ENCODE results near the gene CFAP46. TPM values are rescaled to one million over a fixed set of nuclear protein-coding genes. Genes with fewer than 3 reads are reported as not detected.
"Not testable (repeated sequence)": the region's sequence is repeated elsewhere in the genome, so short reads cannot be mapped to it uniquely, and the experiment has no call there.

CFAP46 gene
- total and polyA plus RNA-seq, 2 experiments from 2014 or later, result 0.20 to 0.22 TPM

DNA sequence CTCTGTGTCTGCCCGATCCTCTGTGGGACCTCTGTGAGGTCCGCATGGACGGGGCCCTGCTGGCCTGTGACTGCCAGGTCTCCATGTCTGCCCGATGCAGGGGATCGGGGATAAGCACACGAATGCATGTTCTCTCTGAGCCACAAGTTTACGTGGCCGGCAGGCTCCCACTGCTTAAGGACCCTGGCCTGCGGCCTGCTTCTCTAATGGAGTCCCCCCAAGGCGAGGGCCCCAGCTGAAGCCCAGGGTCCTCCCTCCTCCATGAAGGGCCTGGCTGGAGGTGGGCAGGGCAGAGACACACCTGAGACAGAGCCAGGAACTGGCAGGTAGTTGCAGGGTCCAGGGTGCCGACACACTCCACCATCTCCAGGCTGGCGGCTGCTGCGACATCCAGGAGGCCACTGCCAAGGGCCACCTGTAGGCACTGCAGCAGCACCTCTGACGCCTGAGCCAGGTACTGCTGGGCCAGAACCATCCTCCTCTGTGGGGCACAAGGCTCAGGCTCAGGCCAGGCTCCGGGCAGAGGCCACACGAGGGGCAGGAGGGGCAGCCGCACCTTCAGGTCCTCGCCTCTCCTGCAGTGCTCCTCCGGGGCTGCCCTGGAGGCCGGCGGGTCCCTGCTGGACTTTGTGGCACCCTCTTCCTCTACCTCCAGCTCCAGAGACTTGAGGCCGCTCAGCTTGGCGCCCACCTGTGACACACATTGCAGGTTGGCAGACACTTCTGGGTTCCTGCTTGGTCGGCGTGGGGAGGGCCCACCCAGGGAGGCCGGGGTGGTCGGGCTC is 95.5 kb downstream of the CFAP46 start:
- no peak for DNase-seq
- Histone ChIP-seq H3K9me2 (ENCODE audit: insufficient read depth) (no peaks in the 10 kb centered on the region), H3K4me2 (ENCODE audit: unreplicated experiment) (no peak overlapping the region), H3K36me3 (ENCODE audit: low read depth) (no peaks in the 10 kb centered on the region), H3K79me2 (ENCODE audit: insufficient read depth) (no peaks in the 10 kb centered on the region), H2AFZ (no peak overlapping the region), H3K9ac (no peak overlapping the region), H3K27ac (no peak overlapping the region), H3K27me3 (replicated peaks; ENCODE audit: insufficient read depth) (peaks cover 22% of the 10 kb centered on the region), H3F3A (ENCODE audit: insufficient read depth) (no peaks in the 10 kb centered on the region), H3K4me1 (ENCODE audit: insufficient read depth) (no peaks in the 10 kb centered on the region), H4K20me1 (ENCODE audit: insufficient read depth) (no peaks in the 10 kb centered on the region), H3K9me3 (ENCODE audit: low read depth) (no peaks in the 10 kb centered on the region), H3K4me3 (no peak overlapping the region)
- in situ Hi-C loops (cut with MboI), result no loop called here
- TF ChIP-seq EZH2phosphoT487 (IDR thresholded peaks at IDR 0.05; ENCODE audit: insufficient read depth, low read depth) (no peak), EZH2 (IDR thresholded peaks at IDR 0.05; ENCODE audit: insufficient read depth, poor library complexity, severe bottlenecking) (no peak)
- WGBS, 2 experiments (ENCODE audit: low coverage in 1 of 2, low lambda C conversion rate in 2 of 2, missing lambda C conversion rate in 2 of 2), result 52 to 60% methylated on average over 24 to 27 of the region's 27 CpGs

DNA sequence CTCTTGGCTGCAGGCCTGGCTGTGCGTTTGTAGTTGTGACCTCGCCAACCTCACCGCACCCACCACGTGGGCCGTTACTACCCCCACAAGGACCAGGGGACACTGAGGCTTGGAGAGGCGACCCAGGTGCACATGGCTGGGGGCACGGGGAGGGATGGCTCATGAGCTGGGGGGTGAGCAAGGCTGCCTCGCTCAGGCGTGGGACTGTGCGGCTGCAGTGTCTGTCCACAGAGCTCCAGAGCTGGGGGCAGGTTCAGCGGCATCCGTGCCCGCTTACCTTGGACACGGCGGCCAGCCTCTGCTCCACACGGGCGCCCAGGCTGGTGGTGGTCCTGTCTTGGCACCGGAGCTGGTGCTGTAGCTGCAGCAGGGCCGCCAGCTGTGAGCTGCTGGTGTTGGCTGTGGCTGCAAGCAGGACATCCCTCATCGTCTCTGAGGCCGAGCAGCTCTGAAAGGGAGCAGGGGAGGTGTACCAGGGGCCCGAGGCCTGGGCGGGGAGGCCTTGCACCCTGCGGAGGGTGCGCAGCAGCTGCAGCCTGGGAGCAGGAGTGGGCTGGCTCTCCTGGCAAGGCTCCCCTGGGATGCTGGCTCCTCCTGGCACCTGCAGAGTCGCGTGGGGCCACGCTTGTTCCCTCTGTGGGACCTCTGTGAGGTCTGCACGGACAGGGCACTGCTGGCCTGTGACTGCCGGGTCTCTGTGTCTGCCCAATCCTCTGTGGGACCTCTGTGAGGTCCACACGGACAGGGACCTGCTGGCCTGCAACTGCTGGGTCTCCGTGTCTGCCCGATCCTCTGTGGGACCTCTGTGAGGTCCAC is 96.4 kb downstream of the CFAP46 start:
- Histone ChIP-seq H3K27ac (no peak overlapping the region), H3K9me2 (ENCODE audit: insufficient read depth) (no peaks in the 10 kb centered on the region), H4K20me1 (ENCODE audit: insufficient read depth) (no peaks in the 10 kb centered on the region), H3F3A (ENCODE audit: insufficient read depth) (no peaks in the 10 kb centered on the region), H3K27me3 (replicated peaks; ENCODE audit: insufficient read depth) (peaks cover 25% of the 10 kb centered on the region), H3K9me3 (ENCODE audit: low read depth) (no peaks in the 10 kb centered on the region), H2AFZ (no peak overlapping the region), H3K4me2 (ENCODE audit: unreplicated experiment) (no peak overlapping the region), H3K79me2 (ENCODE audit: insufficient read depth) (no peaks in the 10 kb centered on the region), H3K9ac (no peak overlapping the region), H3K36me3 (ENCODE audit: low read depth) (no peaks in the 10 kb centered on the region), H3K4me1 (ENCODE audit: insufficient read depth) (no peaks in the 10 kb centered on the region), H3K4me3 (no peak overlapping the region)
- TF ChIP-seq EZH2phosphoT487 (IDR thresholded peaks at IDR 0.05; ENCODE audit: insufficient read depth, low read depth), result no peak
- no peak for TF ChIP-seq EZH2 (IDR thresholded peaks at IDR 0.05; ENCODE audit: insufficient read depth, poor library complexity, severe bottlenecking)
- no peak for DNase-seq
- in situ Hi-C loops (cut with MboI), result no loop called here
- 57 to 68% methylated on average over 25 to 28 of the region's 33 CpGs for WGBS, 2 experiments (ENCODE audit: low coverage in 1 of 2, low lambda C conversion rate in 2 of 2, missing lambda C conversion rate in 2 of 2)

DNA sequence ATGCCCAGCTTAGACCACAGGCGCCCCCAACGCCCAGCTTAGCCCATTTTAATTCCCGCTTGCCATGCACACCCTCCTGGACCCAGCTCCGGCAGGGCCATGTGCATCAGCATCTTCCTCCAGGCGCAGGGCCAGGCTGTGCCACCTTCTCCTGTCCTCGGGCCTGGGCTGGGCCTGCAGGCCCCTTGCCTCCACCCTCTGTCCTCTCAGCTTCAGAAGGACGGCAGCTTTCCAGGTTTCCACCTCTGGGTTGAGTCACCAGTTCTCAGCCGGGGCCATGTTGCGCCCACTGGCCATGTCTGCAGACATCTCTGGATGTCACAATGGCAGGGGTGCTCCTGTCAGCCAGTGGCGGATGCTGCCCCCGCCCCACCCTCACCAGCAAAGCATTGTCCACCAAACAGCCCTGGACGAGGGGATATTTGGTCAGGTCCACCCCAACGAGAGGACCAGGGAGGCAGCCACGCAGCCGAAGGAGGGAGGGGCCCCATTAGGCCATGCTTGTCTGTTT is 97.3 kb downstream of the CFAP46 start:
- no peaks in the 10 kb centered on the region for H3F3A ChIP-seq (ENCODE audit: insufficient read depth)
- no peak overlapping the region for H3K27ac ChIP-seq
- H3K79me2 ChIP-seq (ENCODE audit: insufficient read depth), result no peaks in the 10 kb centered on the region
- no peaks in the 10 kb centered on the region for H3K4me1 ChIP-seq (ENCODE audit: insufficient read depth)
- no peaks in the 10 kb centered on the region for H4K20me1 ChIP-seq (ENCODE audit: insufficient read depth)
- no peaks in the 10 kb centered on the region for H3K9me3 ChIP-seq (ENCODE audit: low read depth)
- H3K36me3 ChIP-seq (ENCODE audit: low read depth), result no peaks in the 10 kb centered on the region
- in situ Hi-C loops (cut with MboI), result no loop called here
- peaks cover 34% of the 10 kb centered on the region for H3K27me3 ChIP-seq (replicated peaks; ENCODE audit: insufficient read depth)
- no peak overlapping the region for H3K9ac ChIP-seq
- H2AFZ ChIP-seq, result no peak overlapping the region
- H3K4me3 ChIP-seq, result no peak overlapping the region
- H3K9me2 ChIP-seq (ENCODE audit: insufficient read depth), result no peaks in the 10 kb centered on the region
- whole genome bisulfite sequencing, 2 experiments (ENCODE audit: low coverage in 1 of 2, low lambda C conversion rate in 2 of 2, missing lambda C conversion rate in 2 of 2), result 47 to 58% methylated on average over 15 of the region's 15 CpGs
- no peak for DNase-seq
- H3K4me2 ChIP-seq (ENCODE audit: unreplicated experiment), result no peak overlapping the region
- no peak for TF ChIP-seq EZH2phosphoT487 (IDR thresholded peaks at IDR 0.05; ENCODE audit: insufficient read depth, low read depth)
- TF ChIP-seq EZH2 (IDR thresholded peaks at IDR 0.05; ENCODE audit: insufficient read depth, poor library complexity, severe bottlenecking), result no peak

DNA sequence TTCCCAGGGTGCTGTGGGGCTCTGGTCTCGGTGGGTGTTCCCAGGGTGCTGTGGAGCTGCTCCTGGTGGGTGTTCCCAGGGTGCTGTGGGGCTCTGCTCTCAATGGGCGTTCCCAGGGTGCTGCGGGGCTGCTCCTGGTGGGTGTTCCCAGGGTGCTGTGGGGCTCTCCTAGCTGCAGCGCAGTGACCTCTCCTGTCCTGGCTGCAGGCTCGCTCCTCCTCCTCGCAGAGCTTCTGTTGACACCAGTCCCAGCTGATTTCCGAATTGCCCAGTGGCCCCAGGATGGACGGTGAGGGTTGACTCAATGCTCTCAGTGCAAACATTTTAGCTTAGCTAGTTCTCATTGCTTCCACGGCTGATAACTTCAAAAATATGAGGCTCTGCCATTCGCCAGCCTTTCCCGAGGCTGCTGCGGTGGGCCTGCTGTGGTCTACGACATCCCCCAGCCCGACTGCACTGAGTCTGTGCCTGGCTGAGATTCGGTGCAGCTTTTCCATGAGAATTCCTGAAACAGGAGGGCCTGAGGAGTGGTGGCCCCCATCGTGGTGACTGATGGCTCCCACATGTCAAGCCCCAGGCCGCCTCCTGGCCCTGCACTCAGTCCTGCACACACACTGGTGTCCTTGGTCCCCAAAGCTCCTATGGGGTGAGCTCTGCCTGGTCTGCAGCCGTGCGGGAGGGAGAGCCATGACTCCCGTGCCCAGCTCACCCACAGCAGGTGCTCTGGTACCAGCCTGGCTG is 98.1 kb downstream of the CFAP46 start:
- no peaks in the 10 kb centered on the region for H3K36me3 ChIP-seq (ENCODE audit: low read depth)
- H2AFZ ChIP-seq, result no peak overlapping the region
- H3K9me3 ChIP-seq (ENCODE audit: low read depth), result no peaks in the 10 kb centered on the region
- WGBS, 2 experiments (ENCODE audit: low coverage in 1 of 2, low lambda C conversion rate in 2 of 2, missing lambda C conversion rate in 2 of 2), result 43 to 57% methylated on average over 17 to 19 of the region's 20 CpGs
- no peaks in the 10 kb centered on the region for H3F3A ChIP-seq (ENCODE audit: insufficient read depth)
- H4K20me1 ChIP-seq (ENCODE audit: insufficient read depth), result no peaks in the 10 kb centered on the region
- H3K79me2 ChIP-seq (ENCODE audit: insufficient read depth), result no peaks in the 10 kb centered on the region
- no peak overlapping the region for H3K27ac ChIP-seq
- no peak overlapping the region for H3K4me3 ChIP-seq
- DNase-seq, result no peak
- H3K4me1 ChIP-seq (ENCODE audit: insufficient read depth), result no peaks in the 10 kb centered on the region
- H3K9me2 ChIP-seq (ENCODE audit: insufficient read depth), result no peaks in the 10 kb centered on the region
- H3K9ac ChIP-seq, result no peak overlapping the region
- no peak for TF ChIP-seq EZH2 (IDR thresholded peaks at IDR 0.05; ENCODE audit: insufficient read depth, poor library complexity, severe bottlenecking)
- TF ChIP-seq EZH2phosphoT487 (IDR thresholded peaks at IDR 0.05; ENCODE audit: insufficient read depth, low read depth), result no peak
- no peak overlapping the region for H3K4me2 ChIP-seq (ENCODE audit: unreplicated experiment)
- in situ Hi-C loops (cut with MboI), result no loop called here
- H3K27me3 ChIP-seq (replicated peaks; ENCODE audit: insufficient read depth), result peaks cover 43% of the 10 kb centered on the region

DNA sequence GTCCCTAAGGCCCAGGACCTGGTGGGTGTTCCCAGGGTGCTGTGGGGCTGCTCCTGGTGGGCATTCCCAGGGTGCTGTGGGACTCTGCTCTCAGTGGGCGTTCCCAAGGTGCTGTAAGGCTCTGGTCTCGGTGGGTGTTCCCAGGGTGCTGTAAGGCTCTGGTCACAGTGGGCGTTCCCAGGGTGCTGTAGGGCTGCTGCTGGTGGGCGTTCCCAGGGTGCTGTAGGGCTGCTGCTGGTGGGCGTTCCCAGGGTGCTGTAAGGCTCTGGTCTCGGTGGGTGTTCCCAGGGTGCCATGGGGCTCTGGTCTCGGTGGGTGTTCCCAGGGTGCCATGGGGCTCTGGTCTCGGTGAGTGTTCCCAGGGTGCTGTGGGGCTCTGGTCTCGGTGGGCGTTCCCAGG is 99.1 kb downstream of the CFAP46 start:
- 53 to 62% methylated on average over 7 to 9 of the region's 10 CpGs for WGBS, 2 experiments (ENCODE audit: low coverage in 1 of 2, low lambda C conversion rate in 2 of 2, missing lambda C conversion rate in 2 of 2)
- H3K4me1 ChIP-seq (ENCODE audit: insufficient read depth); H2AFZ ChIP-seq; H3K9me3 ChIP-seq (ENCODE audit: low read depth); H3K9ac ChIP-seq; H3K36me3 ChIP-seq (ENCODE audit: low read depth); DNase-seq; in situ Hi-C loops (cut with MboI); H3F3A ChIP-seq (ENCODE audit: insufficient read depth); H3K4me2 ChIP-seq (ENCODE audit: unreplicated experiment); H3K9me2 ChIP-seq (ENCODE audit: insufficient read depth); H3K79me2 ChIP-seq (ENCODE audit: insufficient read depth); H3K27ac ChIP-seq; H3K4me3 ChIP-seq; H4K20me1 ChIP-seq (ENCODE audit: insufficient read depth): not testable (repeated sequence)
- peaks cover 43% of the 10 kb centered on the region for H3K27me3 ChIP-seq (replicated peaks; ENCODE audit: insufficient read depth)

All from GM23248 (cell line).